ENCODE measurements around the gene PDE9A.

Gene PDE9A

GRCh38 chr21:42658320-42659105 is 5.1 kb downstream of the PDE9A start:
- no peak for DNase-seq

- DNase-seq = no peak
Observed at GRCh38 chr21:42659416-42660117, 6.1 kb downstream of the PDE9A start.

GRCh38 chr21:42660118-42660470 is 6.7 kb downstream of the PDE9A start:
- no peak for DNase-seq

GRCh38 chr21:42661688-42662429 is 8.4 kb downstream of the PDE9A start:
- DNase-seq = no peak

GRCh38 chr21:42662430-42663199 is 9.2 kb downstream of the PDE9A start:
- DNase-seq = no peak

GRCh38 chr21:42663200-42663750 is 9.9 kb downstream of the PDE9A start:
- DNase-seq = no peak

- DNase-seq = no peak
Observed at GRCh38 chr21:42663860-42664535, 10.6 kb downstream of the PDE9A start.

- DNase-seq = no peak
Observed at GRCh38 chr21:42664614-42665013, 11.2 kb downstream of the PDE9A start.

- DNase-seq = no peak
Observed at GRCh38 chr21:42665026-42665425, 11.6 kb downstream of the PDE9A start.

GRCh38 chr21:42665484-42665883 is 12.1 kb downstream of the PDE9A start:
- no peak for DNase-seq

- peak; percentile 20 for DNase-seq
Observed at GRCh38 chr21:42666023-42666747, 12.8 kb downstream of the PDE9A start.

GRCh38 chr21:42666925-42667324 is 13.5 kb downstream of the PDE9A start:
- DNase-seq = no peak

GRCh38 chr21:42668298-42668992 is 15.0 kb downstream of the PDE9A start:
- no peak for DNase-seq

GRCh38 chr21:42669041-42669440 is 15.6 kb downstream of the PDE9A start:
- no peak for DNase-seq

- DNase-seq = no peak
Observed at GRCh38 chr21:42670058-42670880, 16.8 kb downstream of the PDE9A start.

- DNase-seq = no peak
Observed at GRCh38 chr21:42670884-42671283, 17.5 kb downstream of the PDE9A start.

GRCh38 chr21:42671778-42672593 is 18.6 kb downstream of the PDE9A start:
- no peak for DNase-seq

- no peak for DNase-seq
Observed at GRCh38 chr21:42672699-42673458, 19.5 kb downstream of the PDE9A start.
